Left lobe of liver (tissue), 2 donors: Measurements from ENCODE around the gene CD99L2. TPM values are rescaled to one million over a fixed set of nuclear protein-coding genes. Genes with fewer than 3 reads are reported as not detected.

ENCODE experiments used
- ATAC-seq: fragments of 200-7000 bp; cut with Tn5 transposase; one replicate; pipeline ENCODE4 v1.9.1; 2020; ENCODE audit warnings: mild to moderate bottlenecking, moderate library complexity
- DNase-seq: peaks from one replicate; pipeline ENCODE4 v3.0.0-alpha.2; 2020; ENCODE audit warnings: low spot score
- total RNA-seq: library from RNA; stranded (reverse); gene quantifications from one replicate; pipeline ENCODE4 v1.2.1, GENCODE V29; 2021
- donor health status: DM: no; HTN: no; CAD: no; lungs with moderate emphysema.
- donor health status: DM: no; HTN: yes; CAD: no.

CD99L2 gene
- 36.7 TPM for total RNA-seq

DNA sequence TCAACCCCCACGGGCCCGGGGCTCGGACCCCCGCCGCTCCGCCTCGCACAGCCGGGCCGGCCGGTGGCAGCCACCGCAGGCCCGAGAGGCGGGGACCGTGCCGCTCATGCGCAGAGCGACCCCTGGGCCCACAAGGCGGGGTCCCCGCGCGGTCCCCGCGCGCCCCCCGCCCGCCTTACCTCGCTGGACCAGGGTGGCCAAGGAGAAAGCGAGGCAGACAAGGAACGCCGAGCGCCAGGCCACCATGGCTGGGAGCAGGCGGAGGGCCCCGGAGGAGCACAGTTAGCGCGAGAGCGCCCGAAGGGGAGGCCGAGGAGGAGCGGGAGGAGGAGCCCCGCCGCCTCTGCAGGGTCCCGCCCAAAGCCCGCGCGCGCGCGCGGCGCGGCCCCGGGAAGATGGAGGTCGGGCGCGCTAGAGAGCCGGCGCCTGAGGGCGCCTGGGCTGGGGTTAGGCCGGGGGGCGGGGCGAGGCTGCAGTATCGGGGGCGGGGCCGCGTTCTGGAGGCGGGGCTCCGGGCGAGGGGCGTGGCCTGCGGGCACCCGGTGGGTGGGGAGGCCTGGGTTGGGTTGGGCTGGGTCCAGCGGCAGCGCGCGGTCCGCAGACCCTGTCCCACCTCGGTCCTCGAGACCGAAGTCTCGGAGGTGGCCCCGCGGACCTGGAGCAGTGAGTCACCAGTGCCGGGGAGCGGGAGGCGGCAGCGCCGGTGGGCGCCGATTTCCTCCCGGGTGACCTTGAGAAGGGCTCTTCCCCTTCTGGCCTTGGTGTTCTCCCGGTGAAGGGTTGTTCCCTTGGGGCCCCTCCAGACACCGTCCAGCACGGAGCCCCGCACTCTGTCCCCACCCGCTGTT is at the start of gene CD99L2:
CD99L2 (minus strand) TSS at position 326 of the 848 bp plus-strand sequence; CDS start at position 246, 80 bp downstream.
- DNase-seq (peak; percentile 90), ATAC-seq (peak; percentile 95)

DNA sequence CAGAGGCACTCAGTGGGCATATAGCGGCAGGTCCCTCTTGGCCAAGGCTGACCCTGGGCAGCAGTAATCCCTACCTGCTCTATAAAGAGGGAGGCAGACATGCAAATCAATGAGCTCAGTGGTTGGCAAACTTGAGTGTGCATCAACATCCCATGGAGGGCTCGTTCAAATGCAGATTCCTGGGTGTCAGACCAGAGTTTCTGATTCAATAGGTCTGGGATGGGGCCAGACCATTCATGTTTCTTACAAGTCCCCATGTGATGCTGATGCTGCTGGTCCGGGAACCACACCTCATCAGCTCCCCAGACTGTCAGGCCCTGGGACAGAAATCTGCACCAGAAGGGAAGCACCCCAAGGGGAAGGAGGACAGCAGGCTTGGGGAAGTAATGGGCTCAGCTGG is 45.8 kb upstream of the CD99L2 start:
- no peak for DNase-seq
- no peak for ATAC-seq

- DNase-seq (no peak), ATAC-seq (no peak)
Observed at GRCh38 chrX:150942942-150943594, 44.6 kb upstream of the CD99L2 start.

GRCh38 chrX:150941580-150941979 is 43.1 kb upstream of the CD99L2 start:
- DNase-seq (no peak), ATAC-seq (no peak)

DNA sequence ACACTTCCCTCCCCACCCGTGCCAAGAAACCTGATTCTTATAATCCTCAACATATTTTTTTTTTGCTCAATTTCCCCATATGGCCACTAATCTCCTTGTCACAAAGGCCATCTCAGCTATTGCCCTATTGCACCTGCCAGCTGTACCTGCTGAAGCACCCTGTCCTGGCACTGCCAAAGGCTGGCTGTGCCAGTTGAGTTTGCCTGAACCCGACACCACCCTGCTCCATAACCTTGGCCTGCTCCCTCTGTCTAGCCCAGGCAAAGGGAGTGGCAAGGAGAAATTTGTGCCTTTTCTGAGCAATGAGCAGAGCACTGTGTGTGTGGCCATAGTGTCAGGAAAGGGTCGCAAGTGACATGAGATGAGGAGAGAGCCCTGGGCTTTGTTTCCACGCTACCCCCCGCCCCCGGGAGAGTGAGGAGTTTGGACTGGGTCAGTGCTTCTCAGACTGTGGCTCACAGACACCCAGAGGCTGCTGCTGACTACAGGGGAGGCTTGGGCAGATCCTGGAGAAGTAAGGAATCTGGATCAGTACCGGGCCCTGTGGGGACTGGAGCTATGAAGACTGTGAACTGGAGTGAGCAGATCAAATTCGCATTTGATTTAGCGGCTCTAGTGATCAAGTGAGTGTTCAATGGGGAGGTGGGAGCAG is 42.5 kb upstream of the CD99L2 start:
- DNase-seq (peak; percentile 66), ATAC-seq (peak; percentile 98)

DNA sequence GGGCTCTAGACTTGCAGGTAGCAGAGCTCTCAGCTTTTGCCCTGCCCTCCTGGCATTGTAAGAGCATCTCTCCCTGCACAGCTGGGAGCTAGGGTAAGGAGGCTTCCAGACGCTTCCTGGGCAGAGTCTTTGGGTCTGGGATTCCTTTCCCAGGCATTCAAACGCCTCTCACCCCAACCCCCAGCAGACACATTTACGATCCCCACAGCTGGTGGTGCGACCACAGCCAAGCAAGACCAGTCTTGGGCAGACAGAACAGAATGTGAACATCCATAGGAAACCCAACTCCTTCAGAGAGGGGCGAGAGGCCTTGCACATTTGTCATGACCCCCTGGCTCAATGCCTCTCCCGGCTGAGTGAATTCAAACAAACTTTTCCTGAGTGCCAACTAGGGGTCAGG is 38.1 kb upstream of the CD99L2 start:
- DNase-seq: no peak
- ATAC-seq: no peak

DNA sequence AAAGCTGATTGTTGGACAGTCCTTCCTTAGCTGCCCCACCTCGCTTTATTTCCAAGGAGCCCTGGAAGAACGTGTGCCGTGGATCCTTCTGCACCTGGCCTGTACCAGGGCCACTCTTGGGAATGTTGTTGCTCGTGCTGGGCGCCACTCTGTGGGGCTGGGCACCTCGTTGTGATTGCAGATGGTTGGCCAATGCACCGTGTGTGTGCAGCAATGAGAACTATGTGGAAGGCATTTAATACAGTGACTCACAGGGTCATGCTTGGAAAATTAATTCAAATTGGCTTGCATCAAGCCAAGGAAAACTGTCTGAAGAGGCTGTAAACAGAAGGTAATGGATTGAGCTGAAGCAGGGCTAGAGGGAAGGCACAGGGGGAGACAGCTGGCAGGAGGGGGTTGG is 37.0 kb upstream of the CD99L2 start:
- DNase-seq (no peak), ATAC-seq (no peak)

GRCh38 chrX:150934453-150934852 is 36.0 kb upstream of the CD99L2 start:
- DNase-seq (no peak), ATAC-seq (no peak)

DNA sequence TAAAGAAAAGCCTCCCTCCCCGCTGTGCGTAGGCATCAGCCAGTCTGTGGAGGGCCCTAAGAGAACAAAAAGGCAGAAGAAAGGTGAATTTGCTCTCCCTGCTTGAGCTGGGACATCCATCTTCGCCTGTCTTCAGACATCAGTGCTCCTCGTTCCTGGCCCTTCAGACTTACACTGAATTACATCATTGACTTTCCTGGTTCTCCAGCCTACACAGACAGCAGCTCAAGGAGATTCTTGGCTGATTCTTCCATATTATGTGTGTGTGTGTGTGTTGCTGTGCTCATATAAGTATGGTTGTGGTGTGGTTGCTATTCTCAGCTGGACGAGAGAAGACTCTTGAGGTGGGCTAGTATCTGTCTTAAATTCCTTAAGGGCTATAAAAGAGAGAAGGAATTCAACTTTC is 35.5 kb upstream of the CD99L2 start:
- ATAC-seq (no peak), DNase-seq (no peak)

DNA sequence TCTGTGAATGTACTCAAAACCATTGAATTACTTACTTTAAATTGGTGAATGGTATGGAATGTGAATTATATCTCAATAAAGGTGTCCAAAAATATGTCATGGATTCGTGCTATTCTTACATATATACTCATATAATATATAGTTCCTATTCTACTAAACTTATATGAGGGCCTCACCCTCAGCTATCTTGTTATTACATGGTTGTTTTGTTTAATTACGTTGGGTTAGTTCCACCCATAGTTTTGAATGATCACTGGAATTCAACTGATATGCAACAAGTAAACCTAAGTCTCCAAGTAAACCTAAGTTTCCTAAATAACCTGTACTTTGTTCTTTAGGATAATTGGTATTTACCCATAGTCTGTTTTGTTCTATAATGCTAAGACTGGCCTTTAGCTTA is 30.6 kb upstream of the CD99L2 start:
- ATAC-seq: no peak
- no peak for DNase-seq

- DNase-seq (no peak), ATAC-seq (no peak)
Observed at GRCh38 chrX:150926791-150927190, 28.3 kb upstream of the CD99L2 start.

- DNase-seq: no peak
- ATAC-seq: no peak
Observed at GRCh38 chrX:150926304-150926703, 27.8 kb upstream of the CD99L2 start.

DNA sequence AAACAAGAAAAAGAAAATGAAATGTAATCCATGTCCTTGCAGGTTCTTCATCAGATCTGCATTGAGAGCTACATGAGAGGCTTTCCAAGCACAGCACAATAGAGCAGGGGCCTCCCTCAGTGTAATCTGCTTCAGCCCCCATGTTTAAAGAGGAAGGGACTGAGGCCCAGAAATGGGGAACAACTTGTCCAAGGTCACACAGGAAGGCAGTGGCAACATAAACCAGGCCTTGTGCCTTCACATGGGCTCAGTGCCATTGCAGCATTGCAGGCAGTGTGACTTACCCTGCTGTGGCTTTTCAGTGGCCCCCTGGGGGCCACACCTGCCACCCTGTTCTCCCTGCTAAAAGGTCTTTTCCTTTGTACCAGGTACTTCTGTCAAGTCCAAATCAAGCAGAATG is 20.9 kb upstream of the CD99L2 start:
- no peak for DNase-seq
- no peak for ATAC-seq

GRCh38 chrX:150913511-150913910 is 15.0 kb upstream of the CD99L2 start:
- DNase-seq: no peak
- ATAC-seq: no peak

DNA sequence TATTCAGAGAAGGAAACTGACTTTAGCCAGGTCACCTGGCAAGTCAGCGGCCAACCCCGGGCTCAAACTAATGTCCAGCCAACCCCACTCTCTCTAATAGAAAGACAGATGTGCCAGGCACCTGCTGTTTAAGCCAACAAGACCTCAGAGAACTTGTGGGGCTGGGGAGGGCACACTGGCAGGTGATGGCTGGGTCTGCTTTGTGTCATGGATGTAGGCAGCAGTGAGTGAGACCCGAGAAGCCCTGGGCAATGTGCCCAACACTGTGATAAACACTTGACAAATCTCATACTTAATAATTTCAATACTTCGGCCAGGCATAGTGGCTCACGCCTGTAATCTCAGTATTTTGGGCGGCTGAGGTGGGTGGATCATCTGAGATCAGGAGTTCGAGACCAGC is 9.0 kb upstream of the CD99L2 start:
- DNase-seq: no peak
- no peak for ATAC-seq

- DNase-seq (no peak), ATAC-seq (no peak)
Observed at GRCh38 chrX:150906694-150907093, 8.2 kb upstream of the CD99L2 start.

DNA sequence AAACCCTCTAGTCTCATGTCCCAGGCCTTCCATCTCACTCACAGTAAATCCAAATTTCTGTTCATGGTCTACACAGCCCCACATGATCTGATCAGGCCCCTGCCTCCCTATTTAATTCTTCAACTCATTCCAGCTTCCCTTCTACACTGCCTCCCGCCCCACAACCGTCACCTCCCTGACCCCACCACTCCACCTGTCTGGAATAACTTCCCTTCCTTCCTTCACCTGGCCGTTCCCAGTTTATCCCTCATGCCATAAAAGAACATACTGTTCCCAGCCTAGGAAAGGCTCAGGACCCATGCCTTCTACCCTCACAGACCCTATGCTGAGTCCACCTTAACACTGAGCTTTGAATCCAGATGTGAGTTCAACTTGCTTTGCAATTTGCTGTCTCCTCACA is 6.8 kb upstream of the CD99L2 start:
- ATAC-seq (no peak), DNase-seq (no peak)

- no peak for DNase-seq
- ATAC-seq: no peak
Observed at GRCh38 chrX:150903110-150903508, 4.6 kb upstream of the CD99L2 start.

DNA sequence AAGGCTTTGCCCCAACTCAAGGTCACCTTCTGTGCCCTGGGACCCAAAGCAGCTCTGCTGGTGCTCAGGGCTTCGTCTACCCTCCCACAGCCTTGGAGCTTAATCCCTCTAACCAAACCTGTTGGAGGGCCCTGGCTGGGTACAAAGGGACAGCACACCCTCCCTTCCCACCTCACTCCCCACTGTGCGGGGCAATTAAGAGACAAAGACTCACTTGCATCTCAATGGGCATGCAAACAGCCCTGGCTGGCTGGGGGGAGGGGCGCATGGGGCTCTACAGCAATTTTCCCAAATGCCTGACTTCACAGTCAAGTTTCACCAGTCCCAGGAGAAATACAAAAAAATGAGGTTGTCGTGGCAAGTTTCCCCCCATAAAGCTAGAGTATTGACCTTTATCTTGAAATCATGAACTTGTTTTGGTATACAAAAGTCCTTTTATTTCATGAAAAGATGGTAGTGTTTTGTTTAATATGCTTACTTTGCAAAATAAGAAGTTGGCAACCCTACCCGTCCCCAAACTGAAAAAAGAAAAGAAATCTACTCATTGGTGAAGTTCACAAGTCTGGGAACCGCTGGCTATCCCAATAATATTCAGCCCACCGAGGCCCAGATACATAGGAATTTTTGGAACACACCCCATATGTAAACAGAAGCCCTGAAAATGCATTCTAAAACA is 4.1 kb upstream of the CD99L2 start:
- no peak for ATAC-seq
- no peak for DNase-seq

- DNase-seq (peak; percentile 48), ATAC-seq (peak; percentile 44)
Observed at GRCh38 chrX:150899191-150899757, 806 bp upstream of the CD99L2 start.
